ENCODE data around the gene MSANTD2.
"Not testable (repeated sequence)": the region's sequence is repeated elsewhere in the genome, so short reads cannot be mapped to it uniquely, and the experiment has no call there.

Gene MSANTD2

DNA sequence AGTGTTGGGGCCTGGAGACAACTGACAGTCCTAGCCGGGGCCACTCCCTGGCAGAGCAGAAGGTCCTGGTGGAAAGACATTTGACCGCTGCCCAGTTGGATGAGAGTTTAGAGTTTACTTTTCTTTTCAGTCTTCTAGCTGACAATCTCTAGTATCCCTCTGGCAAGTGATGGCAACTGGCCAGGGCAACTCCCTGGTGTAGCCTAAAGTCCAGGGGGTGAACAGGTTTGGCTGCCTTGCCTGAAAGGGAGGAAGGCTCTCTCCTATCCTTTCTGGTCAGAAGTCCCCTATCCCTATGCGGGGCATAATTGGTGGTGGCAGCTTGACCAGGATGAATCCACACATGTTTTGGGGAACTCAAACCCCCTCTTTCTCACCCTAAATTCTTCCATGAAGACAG is 16.8 kb upstream of the MSANTD2 start:
- no peak for DNase-seq

DNA sequence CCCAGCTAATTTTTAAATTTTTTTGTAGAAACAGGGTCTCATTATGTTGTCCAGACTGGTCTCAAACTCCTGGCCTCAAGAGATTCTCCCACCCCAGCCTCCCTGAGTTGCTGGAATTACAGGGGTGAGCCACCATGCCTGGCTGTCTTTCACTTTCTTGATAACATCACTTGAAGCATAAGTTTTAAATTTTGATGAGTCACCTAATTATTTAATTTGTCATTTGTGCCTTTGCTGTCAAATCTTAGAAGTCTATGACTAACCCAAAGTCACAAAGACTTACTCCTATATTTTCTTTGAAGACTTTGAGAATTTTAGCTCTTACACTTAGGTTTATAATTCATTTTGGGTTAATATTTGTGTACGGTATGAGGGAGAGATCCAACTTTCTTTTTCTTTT is 14.5 kb upstream of the MSANTD2 start:
- DNase-seq: no peak

DNA sequence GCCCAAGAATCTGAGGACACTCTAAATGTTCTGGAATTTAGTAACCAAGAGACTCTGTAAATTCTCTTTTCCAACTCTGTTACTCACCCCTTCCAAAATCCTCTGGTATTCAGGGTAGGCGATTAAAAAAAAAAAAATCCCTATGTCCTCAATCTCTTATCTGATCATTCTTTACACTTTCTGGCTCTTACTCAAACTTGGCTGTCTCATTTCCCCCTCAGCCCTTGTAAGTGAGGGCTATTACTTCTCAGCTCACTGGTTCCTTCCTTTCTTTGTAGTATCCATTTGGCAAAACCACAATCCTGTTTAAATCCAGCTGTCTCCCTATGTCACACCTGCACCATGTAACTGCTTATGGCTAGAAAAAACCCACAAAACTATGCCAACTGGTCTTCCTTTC is 12.7 kb upstream of the MSANTD2 start:
- no peak for DNase-seq

DNA sequence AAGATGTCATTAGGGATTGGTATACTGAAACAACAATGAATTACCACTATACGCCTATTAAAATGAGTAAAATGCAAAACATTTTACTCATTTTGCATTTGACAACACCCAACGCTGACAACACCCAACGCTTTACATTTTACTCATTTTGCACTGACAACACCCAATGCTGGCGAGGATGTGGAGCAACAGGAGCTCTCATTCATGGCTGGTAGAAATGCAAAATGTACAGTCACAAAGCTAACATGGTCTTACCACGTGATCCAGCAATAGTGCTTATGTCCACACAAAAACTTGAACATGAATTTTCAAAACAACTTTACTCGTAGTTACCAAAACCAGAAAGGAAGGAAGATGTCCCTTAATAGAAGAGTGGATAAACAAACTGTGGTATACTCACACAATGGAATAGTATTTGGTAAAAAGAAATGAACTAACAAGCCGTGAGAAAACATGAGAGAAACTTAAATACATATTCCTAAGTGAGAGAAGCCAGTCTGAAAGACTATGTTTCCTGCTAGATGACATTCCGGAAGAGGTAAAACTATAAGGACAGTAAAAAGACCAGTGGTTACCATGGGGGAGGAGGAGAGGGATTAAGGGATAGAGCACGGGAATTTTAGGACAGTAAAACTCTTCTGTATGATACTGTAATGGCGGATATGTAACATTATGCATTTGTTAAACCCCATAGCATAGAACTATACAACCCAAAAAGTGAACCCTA is 11.4 kb upstream of the MSANTD2 start:
- no peak for DNase-seq

DNA sequence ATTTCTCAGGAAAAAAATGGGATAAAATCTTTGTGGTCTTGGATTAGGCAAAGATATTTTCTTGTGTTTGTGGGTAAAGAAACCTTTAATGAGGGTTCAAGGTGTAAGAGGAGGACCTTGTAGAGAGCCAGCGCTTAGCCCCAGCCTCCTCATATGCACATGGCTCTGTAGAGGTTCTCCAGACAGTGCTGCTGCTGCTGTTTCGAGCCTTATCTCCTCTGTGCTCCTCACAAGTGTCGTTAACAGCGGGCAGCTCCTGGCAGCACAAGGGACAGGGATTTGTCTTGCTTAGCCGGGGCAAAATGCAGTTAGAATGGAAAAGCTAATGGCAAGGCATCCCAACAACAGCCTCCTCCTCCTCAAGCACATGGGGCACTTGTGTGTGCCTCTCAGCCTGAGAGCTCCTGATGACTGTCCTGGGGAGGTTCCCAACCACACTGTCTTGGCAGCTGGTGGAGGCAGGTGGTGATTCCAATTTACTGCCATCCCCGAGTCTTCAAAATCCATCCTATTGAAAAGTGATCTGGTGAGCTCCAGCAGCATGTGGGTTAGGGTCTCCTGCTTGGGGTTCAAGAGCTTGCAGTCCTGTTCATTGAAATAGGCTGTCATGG is 7.6 kb upstream of the MSANTD2 start:
- DNase-seq: no peak

DNA sequence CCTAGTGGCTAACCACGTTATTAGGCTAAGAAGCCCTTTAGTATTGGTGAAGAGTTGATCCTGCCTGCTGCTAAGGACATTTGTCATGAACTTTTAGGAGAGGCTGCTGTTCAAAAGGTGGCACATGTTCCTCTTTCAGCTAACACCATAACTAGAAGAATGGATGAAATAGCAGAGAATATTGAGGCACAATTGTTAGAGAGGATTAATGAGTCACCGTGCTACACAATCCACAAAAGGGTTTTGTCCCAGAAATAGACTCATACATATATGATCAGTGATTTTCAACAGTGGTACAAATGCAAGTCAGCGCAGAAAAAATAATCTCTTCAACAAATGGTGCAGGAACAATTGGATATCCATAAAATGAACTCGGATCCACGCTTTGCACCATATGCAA is 7.0 kb upstream of the MSANTD2 start:
- no peak for DNase-seq

DNA sequence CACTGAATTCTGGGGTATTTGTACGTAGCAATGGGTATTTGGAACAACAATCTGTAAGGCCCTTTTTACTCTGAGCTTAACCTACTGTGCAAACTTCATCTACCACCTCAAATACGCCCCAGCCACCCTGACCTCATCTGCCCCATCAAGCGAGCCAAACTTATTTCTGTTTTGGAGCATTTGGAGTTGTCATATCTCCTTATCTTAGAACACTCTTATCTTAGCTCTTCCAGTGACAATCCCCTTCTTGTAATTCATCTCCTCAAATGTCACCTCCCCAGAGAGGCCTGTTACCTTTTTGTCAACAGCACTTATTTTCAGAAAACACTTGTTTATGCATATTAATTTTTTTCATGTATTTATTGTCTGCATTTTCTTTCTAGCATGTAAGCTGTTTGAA is 4.7 kb upstream of the MSANTD2 start:
- no peak for DNase-seq

DNA sequence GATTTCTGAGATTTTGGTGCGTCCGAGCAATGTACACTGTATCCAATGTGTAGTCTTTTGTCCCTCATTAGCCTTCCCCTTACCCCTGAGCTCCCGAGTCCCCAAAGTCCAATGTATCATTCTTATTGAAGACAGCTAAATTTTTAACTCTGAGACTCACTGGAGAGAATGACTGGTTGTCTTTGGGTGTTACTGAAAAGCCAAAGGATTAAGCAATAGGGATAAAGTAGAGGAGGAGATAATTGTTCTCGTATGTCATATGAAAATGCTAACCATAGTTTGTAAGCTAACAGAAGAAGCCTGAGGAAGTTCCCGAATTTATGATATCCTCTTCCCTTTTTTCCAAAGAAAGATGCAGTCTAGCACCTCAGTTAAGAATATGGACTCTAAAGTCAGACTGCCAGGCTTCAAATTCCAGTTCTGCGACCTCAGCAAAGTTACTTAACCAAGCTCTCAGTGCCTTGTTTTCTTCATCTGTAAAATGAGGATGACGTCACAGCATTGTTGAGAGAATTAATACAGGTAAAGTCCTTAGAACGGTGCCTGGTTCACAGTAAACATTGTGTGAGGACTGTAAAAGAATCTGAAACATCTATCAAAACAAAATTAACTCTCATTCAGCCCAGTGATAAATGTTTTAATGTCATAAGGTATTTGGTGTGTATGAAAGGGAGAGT is 1.6 kb upstream of the MSANTD2 start:
- DNase-seq: no peak

DNA sequence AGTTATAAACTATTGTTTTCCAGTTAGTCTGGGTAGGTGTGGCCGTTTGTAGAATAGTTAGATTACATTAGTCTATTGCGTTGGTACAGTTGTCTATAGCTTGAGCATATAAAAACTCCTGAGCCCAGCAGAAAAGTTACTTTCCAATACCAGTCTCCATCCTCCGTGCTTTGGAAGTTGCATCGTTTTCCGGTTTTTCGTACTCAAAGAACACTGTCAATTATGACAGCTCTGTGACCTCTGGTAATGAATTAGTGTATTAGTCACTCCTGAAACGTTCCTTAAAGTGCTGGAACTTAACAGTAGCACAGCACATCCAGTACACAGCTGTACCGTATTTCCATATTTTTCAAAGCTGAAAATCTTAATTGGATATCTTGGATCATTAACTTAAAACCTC is 808 bp upstream of the MSANTD2 start:
- DNase-seq: no peak

DNA sequence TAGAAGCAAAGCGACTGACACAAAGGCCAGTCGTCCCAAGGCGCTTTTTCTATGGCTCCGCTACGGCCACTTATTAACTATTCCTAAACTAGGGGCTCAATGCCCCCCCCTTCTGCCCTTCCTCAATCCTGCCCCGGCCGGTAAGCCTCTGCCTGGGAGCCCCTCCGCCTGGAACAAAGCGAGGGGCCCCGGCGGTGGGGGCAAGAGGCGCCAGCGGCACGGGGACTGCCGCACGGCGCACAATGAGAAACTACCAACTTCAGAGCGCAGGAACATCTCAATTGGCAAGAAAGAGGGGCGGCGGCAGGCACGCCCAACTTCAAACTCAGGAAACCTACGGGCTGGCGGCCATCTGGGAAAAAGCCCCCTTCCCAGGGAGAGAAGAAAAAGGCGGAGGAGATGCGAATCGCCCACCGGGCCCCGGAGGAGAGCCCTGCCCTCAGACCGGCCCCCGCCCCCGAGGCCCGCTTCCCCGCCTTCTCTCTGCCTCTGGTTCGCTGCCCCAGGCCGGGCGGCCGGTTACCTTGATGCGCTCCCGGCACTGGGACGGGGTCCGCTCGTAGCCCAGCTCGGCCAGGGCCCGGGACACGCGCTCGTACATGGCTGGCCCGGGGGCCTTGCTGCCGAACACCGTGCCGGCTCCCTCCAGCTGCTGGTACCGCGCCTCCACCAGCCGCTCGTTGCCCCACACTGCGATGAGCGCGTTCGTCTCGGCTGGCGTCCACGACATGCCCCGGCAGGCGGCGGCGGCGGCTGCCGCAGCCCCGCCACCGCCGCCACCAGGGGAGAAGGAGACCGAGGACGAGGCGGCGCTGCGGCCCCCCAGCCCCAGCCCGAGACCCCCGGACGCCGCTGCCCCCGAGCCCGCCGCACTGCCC is 619 bp downstream of the MSANTD2 start:
- DNase-seq: peak; percentile 34

DNA sequence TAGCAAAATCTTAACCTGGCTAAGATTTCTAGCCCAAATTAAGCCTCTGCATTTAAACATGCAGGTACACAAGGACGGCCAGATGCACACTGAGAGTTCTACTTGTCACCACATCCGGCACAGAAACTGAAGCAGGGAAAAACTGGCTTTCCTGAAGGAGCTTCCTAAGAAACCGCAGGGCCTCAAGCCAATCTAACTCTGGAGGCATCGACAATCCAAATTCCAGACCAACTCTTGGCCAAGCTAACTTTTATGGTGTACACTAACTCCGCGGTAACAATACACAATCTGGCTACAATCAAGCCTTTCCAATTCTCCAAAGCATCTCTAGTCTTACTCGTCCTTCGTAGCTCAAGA is 1.2 kb downstream of the MSANTD2 start:
- no peak for DNase-seq

DNA sequence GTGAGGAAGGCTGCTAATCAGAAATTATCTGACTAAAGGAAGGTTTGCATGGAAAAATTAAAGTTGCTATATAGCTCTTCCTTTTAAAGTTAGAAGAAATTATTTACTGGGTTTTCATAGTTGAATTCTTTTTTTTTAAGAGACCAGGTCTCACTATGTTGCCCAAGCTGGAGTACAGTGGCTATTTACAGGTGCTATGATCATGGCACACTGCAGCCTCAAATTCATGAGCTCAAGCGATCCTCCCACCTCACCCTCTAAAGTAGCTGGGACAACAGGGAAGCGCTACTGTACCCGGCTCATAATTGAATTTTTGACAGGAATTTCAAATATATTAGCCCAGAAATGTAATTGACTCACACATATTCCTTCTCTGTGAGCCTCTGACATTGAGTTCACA is 3.9 kb downstream of the MSANTD2 start:
- no peak for DNase-seq

DNA sequence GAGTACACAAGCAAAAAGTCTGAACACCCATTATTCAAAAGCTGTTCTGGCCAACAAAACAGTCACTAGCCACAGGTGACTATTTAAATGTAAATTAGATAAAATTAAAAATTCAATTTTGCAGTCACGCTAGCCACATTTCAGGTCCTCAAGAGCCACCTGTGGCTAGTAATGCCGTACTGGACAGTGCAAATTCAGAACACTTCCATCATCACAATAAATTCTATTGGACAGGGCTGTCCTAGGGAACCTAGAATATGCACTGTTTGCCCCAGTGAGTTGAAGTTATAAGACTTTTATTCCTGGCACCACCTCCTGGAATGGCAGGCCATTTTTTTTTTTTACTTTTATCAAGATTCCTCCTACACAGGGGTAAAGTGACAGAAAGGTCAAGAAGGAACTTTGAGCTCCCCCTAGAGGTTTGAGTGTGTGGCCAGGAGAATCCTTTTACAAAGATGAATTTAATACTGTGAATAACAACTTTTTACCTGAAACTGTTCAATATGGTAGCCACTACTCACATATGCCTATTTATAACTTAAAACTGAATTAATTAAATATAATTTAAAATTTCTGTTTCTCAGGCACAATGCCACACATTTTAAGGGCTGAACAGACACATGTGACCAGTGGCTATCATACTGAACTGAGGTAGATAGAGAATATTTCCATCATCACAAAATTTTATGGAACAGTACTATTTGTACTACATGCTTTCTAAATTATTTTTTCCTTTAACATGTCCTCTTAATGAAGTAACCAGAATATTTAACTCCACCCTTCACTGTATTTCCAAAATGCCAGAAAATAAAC is 6.5 kb downstream of the MSANTD2 start:
- no peak for DNase-seq

DNA sequence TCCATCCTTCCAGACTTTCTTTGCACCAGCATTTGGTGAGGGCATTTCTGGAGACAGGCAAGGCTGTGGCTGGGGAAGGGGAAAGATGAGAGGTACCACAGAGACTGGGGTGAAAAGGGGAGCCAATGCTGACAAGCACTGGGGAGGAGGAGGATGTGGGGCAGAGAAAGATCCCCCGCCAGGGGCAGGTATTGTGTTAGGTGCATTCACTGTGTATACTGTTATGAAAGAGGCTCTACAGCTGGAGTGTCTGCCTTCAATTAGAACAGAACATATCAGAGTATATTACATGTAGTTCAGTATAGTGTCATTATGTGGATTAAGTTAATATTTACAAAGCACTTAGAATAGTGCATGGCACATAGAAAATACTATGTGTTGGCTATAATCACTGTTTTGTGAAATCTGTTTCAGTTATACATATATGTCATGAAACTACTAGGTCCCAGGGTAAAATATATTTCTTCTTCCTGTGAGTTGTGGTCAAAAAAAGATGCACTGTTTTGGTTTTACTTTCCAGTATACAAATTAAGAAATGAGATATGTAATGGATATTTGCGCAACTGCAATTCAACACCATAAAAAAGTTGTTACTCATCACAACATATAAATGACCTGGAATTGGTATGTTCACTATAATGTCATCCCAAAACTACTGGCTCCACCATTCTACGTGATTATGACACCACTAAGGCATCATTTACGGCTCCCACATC is 8.4 kb downstream of the MSANTD2 start:
- DNase-seq: no peak

DNA sequence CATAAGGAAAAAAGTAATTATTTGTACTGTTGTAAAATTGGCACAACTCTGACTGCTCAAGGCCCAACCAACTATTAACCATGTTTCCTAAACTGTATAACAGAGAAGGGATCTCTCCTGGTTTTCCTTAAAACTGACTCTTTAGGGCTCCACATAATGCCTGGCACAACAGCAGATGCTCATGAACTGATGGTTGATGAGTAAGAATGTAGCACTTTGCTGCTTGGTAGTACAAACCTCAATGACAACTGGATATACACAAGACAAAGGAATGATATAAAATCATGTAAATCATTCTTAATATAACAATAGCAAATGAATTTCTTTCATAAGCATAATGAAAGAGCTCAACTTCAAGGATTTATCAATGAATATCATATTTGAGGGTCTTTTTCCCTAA is 11.7 kb downstream of the MSANTD2 start:
- DNase-seq: no peak

DNA sequence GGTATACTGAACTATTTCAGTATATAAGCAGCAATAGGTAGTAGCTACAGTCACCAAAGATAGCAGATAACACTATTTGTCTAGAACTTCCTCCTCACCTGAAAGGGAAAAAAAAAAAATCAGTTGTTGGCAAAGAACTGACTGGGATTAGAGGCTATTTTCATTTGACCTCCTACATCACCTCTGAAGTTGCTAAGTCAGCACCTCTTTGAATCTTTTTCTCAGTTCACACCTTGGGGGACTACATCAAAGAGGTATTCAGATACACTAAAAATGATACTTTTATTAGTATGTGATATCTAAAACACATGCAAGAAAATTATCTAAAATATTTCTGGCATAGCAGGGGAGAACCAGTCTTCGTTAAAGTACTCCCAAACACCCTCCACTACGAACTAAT is 16.2 kb downstream of the MSANTD2 start:
- no peak for DNase-seq

DNA sequence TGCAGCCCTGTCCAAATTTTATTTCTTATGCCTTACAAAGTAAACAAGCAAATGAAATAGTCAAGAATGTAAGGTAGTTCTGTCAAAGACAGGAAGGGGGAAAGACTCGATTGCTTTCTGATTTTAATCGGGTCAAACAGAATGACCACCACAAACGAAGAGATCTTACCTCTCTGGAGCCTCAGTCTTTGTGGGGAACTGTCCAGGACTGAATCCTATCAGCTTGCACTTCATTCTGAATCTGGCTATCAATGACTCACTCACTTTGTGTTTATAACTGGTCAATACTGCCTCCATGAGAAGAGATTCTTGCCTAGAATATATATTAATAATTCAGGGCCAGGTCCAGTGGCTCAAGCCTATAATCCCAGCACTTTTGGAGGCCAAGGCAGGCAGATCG is 17.2 kb downstream of the MSANTD2 start:
- DNase-seq: no peak

DNA sequence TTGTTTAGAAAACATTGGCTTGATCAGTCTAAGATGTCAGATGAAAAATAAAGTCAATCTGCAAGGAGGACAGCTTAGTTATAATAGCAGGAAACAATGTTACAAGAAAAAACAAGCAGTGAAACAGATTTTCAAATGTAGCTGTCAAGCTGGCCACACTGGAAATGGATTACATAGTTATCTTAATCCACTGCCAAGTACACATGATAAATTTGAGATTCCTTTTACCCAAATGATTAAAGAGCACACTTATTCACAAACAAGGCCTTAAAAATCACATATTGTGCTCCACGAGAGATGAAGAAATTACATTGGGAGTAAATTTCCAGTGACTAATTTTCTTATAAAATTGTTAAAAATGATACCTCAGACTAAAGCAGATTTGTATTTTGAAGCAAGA is 20.6 kb downstream of the MSANTD2 start:
- DNase-seq: no peak

DNA sequence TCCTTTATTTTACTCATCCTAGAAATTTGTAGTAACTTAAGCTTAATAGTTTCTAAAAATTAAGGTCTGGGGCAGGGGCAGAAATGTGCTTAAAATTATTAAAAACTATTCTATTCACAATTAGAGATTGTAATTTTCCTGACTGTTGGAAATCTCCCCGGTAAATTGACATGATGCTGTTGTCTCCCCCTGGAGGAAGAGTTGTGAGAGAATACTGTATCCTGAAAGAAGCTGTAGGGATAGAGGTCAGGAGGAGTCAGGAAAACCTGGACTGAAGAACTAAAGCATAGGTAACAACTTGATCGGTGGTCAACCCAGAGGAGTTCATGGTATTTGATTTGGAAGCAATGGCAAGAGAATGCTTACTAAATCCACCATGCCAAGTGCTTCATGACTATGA is 21.9 kb downstream of the MSANTD2 start:
- no peak for DNase-seq

DNA sequence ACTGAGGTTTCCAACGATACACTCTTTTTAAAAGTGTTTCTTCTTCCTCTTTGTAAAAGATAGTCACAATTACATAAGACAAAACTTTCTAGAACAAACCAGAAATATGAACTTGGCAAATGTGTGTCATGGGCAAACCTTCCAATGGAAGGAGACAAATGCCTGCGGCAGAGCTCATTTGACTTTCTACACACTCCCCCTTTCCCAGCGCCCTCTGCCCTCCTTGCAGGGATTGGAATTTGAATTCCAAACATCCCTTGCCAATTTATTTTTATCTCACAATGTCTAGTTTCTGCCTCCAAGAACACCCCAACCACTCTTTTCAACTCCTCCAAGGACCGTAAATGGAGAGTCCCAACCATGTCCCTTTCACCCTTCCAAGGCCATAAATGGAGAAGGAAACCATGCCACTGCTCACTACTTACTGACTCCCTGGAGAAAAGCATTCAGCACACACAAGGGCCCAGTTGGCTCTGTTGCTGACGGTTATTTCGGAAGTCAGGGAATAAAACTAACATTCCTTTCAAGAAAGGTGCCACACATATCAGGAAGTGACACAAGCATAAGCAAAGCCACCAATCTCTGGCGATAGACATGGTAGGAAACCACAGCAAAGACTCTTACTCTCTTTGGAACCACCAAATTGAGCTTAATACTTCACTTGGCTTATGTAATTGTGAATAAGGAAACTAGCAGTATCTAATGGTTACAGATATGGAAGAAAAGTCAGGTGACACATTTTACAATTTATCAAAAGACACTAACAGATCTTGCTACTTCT is 23.2 kb downstream of the MSANTD2 start:
- DNase-seq: no peak

DNA sequence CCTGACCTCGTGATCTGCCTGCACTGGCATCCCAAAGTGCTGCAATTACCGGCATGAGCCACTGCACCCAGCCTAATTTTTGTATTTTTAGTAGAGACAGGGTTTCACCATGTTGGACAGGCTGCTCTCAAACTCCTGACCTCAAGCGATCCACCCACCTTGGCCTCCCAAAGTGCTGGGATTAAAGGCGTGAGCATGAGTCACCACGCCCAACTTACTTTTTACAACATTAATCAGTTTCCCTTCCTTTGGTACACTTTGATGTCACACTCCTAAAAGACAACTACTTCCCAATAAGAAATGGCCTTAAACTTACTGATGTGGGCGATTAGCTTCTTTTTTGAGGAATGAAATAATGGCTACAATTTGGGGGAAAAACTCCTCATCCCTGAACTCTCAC is 29.2 kb downstream of the MSANTD2 start:
- DNase-seq: not testable (repeated sequence)

Data from stimulated activated CD4-positive, alpha-beta T cell treated with anti-CD3 and anti-CD28 coated beads, Interleukin-12 subunit alpha, Interleukin-12 subunit beta, amount 100 ng/mL, for 4 hours (primary cell).